Epidermal melanocyte (primary cell): ENCODE measurements around the gene TMEM238.
"Not testable (repeated sequence)": the region's sequence is repeated elsewhere in the genome, so short reads cannot be mapped to it uniquely, and the experiment has no call there.

Experiments used
- DNase-seq: peaks from one replicate; pipeline ENCODE4 v3.0.0; 2011; ENCODE audit warnings: low spot score; ENCODE audit not compliant: insufficient read length

TMEM238 gene

GRCh38 chr19:55402509-55402908 is 18.4 kb upstream of the TMEM238 start:
- DNase-seq, result no peak

DNA sequence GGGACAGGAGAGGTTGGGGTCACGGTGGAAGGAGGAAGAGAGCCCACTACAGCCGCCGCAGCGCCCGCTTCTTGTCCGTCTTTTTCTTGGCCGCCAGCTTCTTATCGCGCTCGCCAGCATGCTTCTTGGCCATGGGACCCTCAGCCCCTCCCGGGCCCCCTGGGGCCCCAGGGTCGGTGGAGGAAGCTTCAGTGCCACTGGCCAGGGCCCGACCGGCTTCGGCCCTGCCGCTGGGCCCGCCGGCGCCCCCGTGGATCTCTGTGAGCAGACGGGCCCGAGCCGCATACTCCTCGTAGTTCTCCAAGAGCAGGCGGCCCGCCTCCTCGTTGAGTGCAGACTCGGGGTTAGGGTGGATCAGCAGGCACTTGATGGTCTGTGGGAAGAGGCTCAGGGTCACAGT is 17.3 kb upstream of the TMEM238 start:
- DNase-seq, result not testable (repeated sequence)

DNA sequence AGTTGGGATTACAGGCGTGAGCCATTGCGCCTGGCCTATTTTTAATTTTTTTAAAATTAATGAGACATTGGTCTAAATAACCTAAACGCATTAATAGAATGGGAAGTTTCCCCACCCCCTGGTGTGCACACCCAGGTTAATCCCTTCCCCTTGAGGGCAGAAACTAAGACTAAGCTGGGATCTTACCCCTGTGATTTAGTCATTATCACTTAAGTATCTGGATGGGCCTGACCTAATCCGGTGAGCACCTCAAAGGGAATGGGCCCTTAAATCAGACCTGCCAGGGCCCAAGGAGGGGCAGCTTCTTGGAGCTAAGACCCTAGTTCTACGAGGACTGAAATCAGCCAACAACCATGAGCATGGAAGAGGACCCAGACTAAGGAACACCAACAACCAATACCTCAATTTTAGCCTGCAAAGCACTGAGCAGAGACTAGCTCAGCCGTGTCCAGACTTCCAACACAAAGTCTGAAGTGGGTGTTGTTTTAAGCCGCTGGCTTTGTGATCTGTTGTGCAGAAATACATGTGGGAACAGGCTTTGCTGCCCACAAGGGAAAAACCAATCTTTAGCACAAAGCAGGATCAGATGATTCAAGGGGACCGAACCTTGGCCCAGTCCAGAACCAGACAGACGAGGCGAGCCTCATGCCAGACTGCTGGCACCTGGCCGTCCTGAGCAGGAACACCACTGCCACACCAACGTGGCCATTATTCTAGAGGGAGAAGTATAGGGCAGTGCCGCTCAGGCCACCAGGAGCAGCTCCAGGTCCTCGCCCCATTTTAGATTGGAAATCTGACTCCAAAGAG is 16.4 kb upstream of the TMEM238 start:
- no peak for DNase-seq

- no peak for DNase-seq
These were observed 14.3 kb upstream of the TMEM238 start for GRCh38 chr19:55398200-55398925.

GRCh38 chr19:55392820-55393761 is 9.0 kb upstream of the TMEM238 start:
- no peak for DNase-seq

GRCh38 chr19:55391702-55392615 is 7.9 kb upstream of the TMEM238 start:
- DNase-seq, result peak; percentile 13

GRCh38 chr19:55391191-55391670 is 7.1 kb upstream of the TMEM238 start:
- no peak for DNase-seq

GRCh38 chr19:55390461-55390880 is 6.4 kb upstream of the TMEM238 start:
- DNase-seq, result no peak

DNA sequence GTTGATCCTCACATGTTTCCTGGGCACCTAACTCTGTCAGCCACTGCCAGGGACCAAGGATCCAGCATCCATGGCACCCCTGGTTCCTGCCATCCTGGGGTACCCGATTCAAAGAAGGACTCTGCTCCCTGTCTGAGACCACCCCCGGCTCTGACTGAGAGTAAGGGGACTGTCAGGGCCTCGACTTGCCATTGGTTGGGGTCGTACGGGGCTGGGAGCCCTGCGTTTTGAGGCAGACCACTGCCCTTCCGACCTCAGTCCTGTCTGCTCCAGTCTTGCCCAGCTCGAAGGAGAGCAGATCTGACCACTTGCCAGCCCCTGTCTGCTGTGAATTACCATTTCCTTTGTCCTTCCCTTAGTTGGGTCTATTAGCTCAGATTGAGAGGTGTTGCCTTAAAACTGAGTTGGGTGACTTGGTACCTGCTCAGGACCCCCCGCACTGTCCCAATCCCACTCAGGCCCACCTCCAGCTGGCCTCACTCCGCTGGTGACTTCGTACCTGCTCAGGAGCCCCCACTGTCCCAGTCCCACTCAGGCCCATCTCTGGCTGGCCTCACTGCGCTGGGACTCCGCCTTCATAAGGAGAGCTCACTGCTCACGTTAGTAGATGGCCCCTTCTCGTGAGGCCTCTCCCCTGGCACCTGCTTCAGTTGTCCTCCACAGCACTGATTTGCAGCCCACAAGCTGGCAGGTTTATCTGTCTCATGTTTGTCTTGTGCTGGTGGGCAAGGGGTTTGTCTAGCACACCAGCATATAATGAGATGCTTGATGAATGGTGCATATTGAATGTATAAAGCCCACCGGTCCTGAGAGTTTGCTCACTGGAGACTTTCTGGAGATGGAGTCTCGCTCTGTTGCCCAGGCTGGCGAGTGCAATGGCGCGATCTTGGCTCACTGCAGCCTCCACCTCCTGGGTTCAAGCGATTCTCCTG is 5.6 kb upstream of the TMEM238 start:
- no peak for DNase-seq

- no peak for DNase-seq
These were observed 3.8 kb upstream of the TMEM238 start for GRCh38 chr19:55387736-55388497.

- no peak for DNase-seq
These were observed 2.4 kb upstream of the TMEM238 start for GRCh38 chr19:55386493-55386971.

- DNase-seq, result peak; percentile 96
These were observed 1.8 kb upstream of the TMEM238 start, which contains the start of gene RPL28 for GRCh38 chr19:55385724-55386492. Gene RPL28, plus strand, starts transcription at chr19:55385932. Its CDS starts 426 bp downstream, at chr19:55386358.

DNA sequence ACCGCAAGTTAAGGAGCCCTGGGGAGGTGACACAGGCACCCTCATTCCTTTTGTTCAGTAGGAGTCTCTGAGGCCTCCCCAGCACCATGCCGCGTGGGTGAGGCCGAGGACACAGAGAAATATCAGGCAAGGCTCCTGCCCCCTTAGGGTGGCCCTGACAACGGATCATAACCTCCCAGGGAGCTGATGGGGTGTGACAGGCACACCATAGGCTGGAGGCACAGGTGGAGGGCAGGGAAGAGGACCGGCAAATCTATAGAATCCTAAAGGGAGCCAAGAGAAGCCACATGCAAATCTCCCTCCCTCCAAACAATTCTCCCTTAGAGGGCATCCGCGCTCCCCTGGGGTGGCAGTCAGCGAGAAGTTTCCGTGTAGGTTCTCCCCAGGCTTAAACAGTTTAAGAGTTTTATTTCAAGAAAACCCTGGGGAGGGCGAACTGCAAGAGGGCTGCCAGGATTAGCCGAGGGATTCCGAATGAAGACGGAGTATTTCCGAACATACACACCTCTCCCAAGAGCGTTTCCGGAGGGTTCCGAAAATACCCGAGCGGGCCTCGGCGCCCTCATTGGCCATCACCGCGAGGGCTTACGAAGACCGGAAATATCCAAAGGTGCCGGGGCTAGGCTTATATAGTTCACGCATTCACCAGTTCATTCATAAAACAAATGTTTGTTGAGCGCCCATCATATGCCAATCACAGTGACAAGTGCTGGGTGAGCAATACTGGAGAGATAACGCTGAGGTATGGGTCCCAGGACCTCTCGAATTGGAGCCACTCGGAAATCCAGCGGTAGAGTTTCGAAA is 1.0 kb upstream of the TMEM238 start:
- DNase-seq, result peak; percentile 100

- peak; percentile 68 for DNase-seq
These were observed 587 bp downstream of the TMEM238 start for GRCh38 chr19:55383279-55384130.

- DNase-seq, result no peak
These were observed 1.5 kb downstream of the TMEM238 start for GRCh38 chr19:55382522-55383054.
